ENCODE results near the gene PSD. TPM values are rescaled to one million over a fixed set of nuclear protein-coding genes. Genes with fewer than 3 reads are reported as not detected.

PSD gene
- total and polyA plus RNA-seq, 10 of the 15 experiments (the other 5 are each of a cell fraction or from before 2014, with no cell fraction given), result 0.11 to 2.0 (median 0.49) TPM; not detected in 2

GRCh38 chr10:102420714-102421506 is 2.3 kb upstream of the PSD start, which contains the start of gene FBXL15 (continued):
- peak; percentile 35 for TF ChIP-seq CBFB (IDR thresholded peaks at IDR 0.05; ENCODE audit: low read depth)
- peak; percentile 57; the same call in 1 of the 2 replicates for TF ChIP-seq FOXK2 (IDR thresholded peaks at IDR 0.05)
- TF ChIP-seq CHD4 (IDR thresholded peaks at IDR 0.05), result no peak
- TF ChIP-seq EGR1 (IDR thresholded peaks at IDR 0.05; ENCODE audit: borderline replicate concordance in 1 of 2, low read depth in 2 of 2, low read length in 2 of 2), result 0 out of 3 replicates have a peak, but pooled peaks of 1 of the 2 experiments have one; percentile 29
- no peak for TF ChIP-seq FOS (IDR thresholded peaks at IDR 0.05; ENCODE audit: borderline replicate concordance, extremely low read depth, insufficient read length)
- TF ChIP-seq MEF2A (IDR thresholded peaks at IDR 0.05; ENCODE audit: insufficient read depth, low read depth, low read length), result no peak
- TF ChIP-seq ZZZ3 (IDR thresholded peaks at IDR 0.05; ENCODE audit: control insufficient read depth, insufficient read length, low read depth), result no peak
- TF ChIP-seq MEF2B (IDR thresholded peaks at IDR 0.05; ENCODE audit: partially characterized antibody, poor library complexity, severe bottlenecking), result peak; percentile 36
- TF ChIP-seq TBL1XR1 (IDR thresholded peaks at IDR 0.05; ENCODE audit: low read depth, low read length), result no peak
- no peak for TF ChIP-seq CTCF (IDR thresholded peaks at IDR 0.05 in 2 of 3, conservative IDR thresholded peaks at IDR 0.05 in 1 of 3; ENCODE audit: control insufficient read depth in 2 of 3, extremely low read depth in 1 of 3, insufficient read depth in 1 of 3, low read depth in 3 of 3, low read length in 3 of 3)
- TF ChIP-seq ZBTB4 (CRISPR knock-in tag; IDR thresholded peaks at IDR 0.05), result no peak
- TF ChIP-seq CEBPB (IDR thresholded peaks at IDR 0.05; ENCODE audit: borderline replicate concordance in 1 of 2, low read depth in 2 of 2, low read length in 2 of 2), result no peak
- no peak for TF ChIP-seq RCOR1 (conservative IDR thresholded peaks at IDR 0.05; ENCODE audit: low read depth, low read length)
- TF ChIP-seq SPI1 (IDR thresholded peaks at IDR 0.05; ENCODE audit: borderline replicate concordance, insufficient read depth, low read depth, low read length), result peak; percentile 17; the same call in 1 of the 2 replicates
- TF ChIP-seq GABPA (IDR thresholded peaks at IDR 0.05; ENCODE audit: low read depth), result peak; percentile 90
- TF ChIP-seq BACH1 (IDR thresholded peaks at IDR 0.05; ENCODE audit: borderline replicate concordance), result peak; percentile 44; the same call in 1 of the 2 replicates
- peak; percentile 55; the same call in 1 of the 2 replicates for TF ChIP-seq ATF7 (IDR thresholded peaks at IDR 0.05; ENCODE audit: low read depth)
- no peak for TF ChIP-seq NFXL1 (IDR thresholded peaks at IDR 0.05; ENCODE audit: borderline replicate concordance)
- TF ChIP-seq NR2C1 (IDR thresholded peaks at IDR 0.05), result peak; percentile 70
- no peak for TF ChIP-seq WRNIP1 (IDR thresholded peaks at IDR 0.05; ENCODE audit: borderline replicate concordance, low read depth, low read length)
- no peak for TF ChIP-seq USF2 (IDR thresholded peaks at IDR 0.05; ENCODE audit: borderline replicate concordance, low read depth, low read length)
- TF ChIP-seq IRF5 (IDR thresholded peaks at IDR 0.05; ENCODE audit: borderline replicate concordance), result no peak

Measured in GM12878 (cell line).